Measurements from ENCODE around the gene GPR62. TPM values are rescaled to one million over a fixed set of nuclear protein-coding genes. Genes with fewer than 3 reads are reported as not detected.
A peak's percentile ranks its signal among the peaks of the same experiment; 100 is the strongest.
"Not testable (repeated sequence)": the region's sequence is repeated elsewhere in the genome, so short reads cannot be mapped to it uniquely, and the experiment has no call there.

Gene GPR62
- total RNA-seq, 1 donor from 2014 or later, result not detected

DNA sequence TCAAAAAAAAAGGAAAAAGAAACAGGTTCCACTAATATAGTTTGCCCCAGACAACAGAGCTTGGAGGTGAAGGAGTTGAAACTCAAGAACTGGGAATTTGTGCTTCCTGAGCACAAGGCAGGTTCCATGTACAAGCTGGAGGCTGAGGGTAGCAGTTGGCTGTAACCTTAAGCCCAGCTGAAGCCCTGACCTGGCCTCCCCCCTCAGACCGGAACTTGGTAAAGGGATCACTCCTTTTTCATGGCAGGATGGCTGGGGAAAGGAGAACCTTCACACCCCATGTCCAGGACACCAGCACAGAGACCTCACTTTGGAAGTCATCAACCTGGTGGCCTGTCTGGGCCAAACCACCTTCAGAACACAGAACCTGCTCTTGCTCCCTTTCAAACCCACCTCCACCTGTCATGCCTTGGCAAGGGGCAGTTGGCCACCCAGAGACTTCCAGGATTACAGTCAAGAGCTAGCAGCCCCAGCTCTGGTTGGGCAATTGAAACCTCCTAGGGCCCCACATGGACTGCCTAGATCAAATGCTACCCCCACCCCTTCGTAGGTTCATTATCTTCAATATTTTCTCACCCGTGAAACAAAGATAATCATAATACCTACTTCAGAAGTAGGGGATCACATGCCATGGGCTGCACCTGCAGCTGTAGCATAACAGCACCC is 37.0 kb downstream of the GPR62 start:
- DNase-seq (ENCODE audit: low read depth in 2 of 2), result no peak

DNA sequence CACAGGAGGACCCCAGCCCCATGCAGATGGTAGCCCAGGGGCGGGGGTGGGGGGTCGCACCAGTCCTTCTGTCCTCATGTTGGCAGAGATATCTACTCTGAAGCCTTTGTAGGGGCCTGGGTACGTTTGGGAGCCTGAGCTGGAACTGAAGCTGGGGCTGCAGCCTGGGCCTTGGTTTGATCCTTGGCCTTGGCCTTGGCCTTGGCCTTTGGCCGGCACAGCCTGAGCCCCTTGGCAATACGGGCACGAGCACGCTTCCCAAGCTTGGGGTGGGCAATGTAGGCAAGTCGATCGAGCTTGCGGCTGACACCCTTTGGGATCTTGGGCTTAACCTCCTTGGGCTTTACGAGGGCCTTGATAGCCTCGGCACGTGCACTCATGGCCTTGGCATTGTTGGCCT is 38.5 kb downstream of the GPR62 start:
- not testable (repeated sequence) for DNase-seq (ENCODE audit: low read depth in 2 of 2)

DNA sequence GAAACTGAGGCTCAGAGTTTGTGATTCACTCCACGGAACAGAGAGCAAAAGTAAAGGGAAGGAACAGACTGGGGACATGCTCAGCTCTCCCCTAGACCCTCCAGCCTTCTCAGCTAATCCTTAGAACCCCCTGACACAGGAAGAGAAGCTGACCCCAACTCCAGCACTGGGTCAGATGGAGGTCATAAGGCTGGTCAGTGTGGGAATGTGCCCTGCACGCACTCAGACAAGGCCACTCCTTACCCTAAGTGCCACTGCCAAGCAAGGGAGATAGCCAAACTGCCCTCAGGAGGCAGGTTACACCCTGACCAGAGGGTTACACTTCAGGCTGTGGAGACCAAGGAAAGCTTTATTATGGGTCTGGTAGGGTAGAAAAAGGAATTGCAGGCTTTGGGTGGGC is 39.3 kb downstream of the GPR62 start:
- DNase-seq (ENCODE audit: low read depth in 2 of 2), result no peak

DNA sequence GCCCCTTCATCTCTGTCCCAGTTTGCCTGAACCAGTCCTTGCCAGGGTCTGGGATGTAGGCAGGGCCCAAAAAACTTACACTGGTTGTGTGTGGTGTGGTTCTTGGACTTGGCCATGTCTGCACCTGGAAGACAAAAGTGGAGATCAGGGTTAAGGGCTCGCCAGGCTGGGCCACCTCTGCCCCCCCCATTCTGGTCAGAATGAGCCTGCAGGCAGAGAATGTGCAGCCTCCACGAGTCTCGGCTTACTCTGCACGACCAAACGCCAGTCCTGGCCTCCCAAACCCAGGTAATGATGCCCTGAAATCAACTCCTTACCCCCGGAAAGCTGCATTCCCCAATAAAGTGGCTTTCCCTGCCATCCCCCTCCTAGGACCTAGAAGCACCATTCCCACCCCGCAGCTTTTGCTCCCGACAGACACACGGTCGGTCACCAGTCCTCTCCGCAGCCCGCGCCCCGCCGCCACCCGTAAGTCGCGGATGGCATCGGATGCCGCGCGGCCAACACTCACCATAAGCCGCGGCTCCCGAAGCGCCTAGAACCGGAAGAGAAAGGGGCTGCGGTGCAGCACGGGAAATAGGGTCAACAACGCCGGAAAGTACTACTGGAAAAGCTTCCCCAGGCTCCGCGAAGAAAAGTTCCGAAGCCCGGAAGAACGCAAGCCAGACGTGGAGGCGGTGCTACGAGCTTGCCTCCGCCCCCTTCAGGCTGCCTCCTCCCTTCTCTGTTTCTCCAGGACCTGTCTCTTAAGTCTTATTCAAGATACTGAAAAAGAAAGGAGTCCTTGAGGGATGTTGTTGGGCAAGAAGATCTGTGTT is 40.4 kb downstream of the GPR62 start, which contains the start of gene RPL29:
Gene RPL29, minus strand, starts transcription at position 550 of the 818 bp plus-strand sequence. Its CDS starts 434 bp downstream, at position 116.
- DNase-seq (ENCODE audit: low read depth in 2 of 2), result peak; percentile 93 to 95

DNA sequence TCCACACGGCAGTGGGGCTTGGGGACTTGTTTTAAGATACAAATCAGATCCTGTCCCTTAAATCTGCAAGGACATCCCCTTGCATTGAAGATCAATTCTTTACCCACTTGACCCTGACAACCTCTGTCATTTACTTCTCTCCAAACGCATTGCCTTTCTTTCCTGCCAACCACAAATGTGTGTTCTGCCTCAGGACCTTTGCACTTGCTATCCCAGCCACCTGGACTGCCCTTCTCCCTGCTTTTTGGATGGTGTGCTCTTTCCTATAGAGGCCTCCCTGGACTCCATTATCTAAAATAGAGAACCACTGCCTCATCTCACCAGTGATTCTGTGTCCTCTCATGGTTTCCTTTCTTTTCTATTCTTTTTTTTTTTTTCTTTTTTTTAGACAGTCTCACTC is 42.0 kb downstream of the GPR62 start:
- DNase-seq (ENCODE audit: low read depth in 2 of 2), result no peak

DNA sequence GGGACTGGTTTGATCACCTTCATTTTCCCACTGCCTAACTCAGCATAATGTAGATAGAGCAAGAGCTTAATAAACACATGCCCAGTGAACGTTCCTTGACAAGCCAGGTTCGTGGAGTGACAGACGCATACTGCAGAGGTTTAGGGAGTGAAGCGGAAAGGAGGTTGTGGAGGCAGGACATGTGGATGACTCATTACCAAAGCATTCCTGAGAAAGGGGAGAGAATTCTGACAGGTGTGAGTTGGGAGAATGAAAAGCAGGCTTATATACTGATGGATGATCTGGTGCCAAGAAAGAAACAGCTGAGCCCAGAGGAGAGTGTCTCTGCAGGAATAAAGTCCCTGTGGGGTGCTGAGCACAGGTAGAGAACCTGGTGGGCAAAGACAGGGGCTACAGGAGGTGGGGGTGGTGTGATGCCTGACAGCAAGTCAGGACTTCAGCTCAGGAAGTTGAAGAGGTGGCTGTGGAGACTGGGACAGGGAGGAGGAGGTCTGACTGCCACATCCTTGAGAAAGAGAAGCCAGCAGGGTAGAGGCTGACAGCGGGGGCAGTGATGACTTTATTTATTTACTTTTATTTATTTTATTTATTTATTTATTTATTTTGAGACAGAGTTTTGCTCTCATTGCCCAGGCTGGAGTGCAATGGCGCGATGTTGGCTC is 42.9 kb downstream of the GPR62 start:
- peak in 1 of 2 donors; percentile 33 for DNase-seq (ENCODE audit: low read depth in 2 of 2)

DNA sequence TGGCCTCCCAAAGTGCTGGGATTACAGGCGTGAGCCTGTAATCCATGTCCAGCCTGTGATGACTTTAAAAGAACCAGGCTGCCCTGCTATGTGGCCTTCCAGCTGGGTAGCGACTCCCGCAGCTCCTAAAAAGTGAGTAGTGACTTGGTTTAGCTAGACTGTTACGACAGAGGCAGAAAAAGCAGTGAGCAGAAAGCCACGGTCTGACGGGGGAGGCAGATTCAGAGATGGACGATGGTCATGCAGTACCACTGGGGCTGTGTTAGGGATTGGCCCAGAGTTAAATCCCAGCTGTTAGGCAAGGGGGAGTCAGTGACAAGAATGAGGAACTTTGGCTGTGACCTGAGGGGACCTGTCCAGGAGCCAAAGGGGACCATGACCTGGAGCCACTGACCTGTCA is 43.6 kb downstream of the GPR62 start:
- no peak for DNase-seq (ENCODE audit: low read depth in 2 of 2)

DNA sequence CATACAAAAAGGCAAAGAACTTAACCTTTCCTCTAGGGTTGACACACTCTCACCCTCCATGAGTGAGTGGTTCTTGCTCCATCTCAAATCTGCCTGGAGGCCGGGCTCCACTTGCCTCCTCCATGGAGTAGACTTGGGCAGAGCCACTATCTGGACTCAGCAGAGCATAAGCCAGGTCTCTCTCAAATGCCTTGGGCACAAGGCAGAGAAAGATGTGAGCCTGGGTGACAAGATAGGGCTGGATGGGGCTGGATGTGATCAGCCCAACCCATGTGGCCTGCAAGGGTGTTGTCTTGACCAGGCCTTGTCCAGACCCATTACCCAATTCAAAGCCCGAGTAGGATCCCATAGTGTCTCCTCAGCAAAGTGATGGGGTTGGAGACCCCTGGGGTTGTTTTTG is 44.7 kb downstream of the GPR62 start:
- no peak for DNase-seq (ENCODE audit: low read depth in 2 of 2)

DNA sequence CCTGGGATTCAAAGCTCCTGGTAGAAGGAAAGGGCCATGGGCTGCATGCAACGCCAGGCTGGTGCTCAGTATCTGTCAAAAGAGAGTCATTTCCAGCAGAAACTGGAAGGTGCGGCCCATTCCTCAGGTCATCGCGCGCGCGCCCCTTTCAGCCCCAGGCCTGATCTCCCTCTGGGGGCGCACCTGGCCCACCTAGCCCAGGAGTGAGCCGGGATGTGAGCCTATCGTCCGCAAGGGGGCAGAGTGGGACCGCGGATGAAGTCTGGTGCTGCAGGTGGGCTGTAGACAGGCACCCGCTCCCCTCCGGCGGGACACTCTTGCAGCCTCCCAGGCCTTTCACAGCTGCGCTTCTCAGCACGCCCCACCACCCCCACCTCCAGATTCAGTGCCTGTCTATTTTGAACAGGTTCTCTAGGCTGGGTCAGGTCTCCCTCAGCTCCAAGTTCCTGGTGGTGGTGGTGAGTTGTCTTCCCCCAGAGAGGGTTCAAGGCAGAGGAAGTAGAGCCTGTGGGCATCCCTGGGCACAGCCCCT is 46.3 kb downstream of the GPR62 start:
- DNase-seq (ENCODE audit: low read depth in 2 of 2), result peak; percentile 48 to 75

DNA sequence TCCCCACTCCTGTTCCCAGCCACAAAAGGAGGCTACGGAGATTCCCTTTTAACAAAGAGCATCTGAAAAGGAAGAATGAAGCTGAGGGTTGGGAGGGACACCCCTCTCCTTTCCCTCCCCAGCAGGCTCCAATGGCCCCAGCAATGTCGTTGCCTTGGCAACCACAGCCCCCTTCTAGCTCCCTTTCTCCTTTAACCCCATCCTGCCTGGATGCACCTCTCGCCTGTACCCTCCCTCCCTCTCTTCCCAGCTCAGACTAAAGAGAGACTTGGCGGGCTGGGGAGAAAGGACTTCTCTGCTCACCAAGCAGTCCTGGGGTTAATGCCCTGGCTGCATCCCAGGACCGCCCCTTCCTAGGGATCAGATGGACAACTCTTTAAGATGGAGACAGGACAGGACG is 47.6 kb downstream of the GPR62 start:
- no peak for DNase-seq (ENCODE audit: low read depth in 2 of 2)

DNA sequence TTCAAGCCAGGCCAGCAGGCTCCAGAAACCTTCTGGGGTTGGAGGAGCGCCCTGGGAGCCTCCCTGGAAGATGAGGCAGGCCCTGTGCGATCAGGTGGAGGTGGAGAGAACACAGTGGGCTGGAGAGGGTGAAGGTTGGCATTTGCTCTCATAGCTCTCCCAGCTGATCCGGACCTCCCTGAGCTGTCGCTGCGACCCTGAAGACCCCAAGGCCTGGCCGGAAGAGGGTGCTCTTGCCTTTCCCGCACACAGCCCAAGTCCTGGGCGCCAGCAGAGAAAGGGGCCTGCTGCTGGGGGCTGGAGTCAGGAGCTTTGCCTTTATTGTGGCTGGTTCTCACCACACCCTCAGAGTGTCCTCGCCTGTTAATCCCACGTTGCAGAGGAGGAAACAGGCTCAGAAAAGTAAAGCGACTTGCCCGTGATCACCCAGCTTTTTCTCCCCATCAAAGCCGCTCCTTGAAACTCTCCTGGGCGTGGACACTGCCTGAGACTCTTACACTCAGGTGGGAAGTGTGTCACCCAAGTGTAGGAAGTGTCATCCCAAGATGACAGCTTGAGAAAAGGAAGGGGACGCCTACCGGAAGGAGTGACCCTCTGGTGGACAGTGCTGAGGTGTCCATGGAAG is 49.1 kb downstream of the GPR62 start:
- DNase-seq (ENCODE audit: low read depth in 2 of 2), result peak in 1 of 2 donors; percentile 49

DNA sequence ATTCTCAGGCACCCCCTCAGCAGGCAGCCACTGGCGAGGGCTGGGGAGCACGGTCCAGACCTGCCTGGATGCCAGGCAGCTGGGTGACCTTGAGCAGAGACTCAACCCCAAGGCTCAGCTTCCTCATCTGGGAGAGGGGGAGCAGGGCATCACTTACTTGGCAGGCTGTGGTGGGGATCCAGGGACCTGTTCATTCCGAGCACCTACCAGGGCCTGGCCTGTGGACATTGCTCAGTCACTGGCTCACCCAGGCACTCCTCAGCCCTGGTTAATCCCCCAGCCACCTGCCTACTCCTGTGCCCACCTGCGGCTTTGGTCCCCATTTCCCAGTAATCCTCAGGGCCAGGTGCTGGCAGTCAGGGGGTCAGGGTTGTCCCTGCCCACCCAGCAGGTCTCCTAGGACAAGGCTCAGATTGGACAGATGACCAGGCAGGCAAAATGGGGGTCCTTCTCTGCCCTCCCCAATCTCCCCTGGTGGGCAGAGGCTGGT is 49.8 kb downstream of the GPR62 start:
- DNase-seq (ENCODE audit: low read depth in 2 of 2), result no peak

DNA sequence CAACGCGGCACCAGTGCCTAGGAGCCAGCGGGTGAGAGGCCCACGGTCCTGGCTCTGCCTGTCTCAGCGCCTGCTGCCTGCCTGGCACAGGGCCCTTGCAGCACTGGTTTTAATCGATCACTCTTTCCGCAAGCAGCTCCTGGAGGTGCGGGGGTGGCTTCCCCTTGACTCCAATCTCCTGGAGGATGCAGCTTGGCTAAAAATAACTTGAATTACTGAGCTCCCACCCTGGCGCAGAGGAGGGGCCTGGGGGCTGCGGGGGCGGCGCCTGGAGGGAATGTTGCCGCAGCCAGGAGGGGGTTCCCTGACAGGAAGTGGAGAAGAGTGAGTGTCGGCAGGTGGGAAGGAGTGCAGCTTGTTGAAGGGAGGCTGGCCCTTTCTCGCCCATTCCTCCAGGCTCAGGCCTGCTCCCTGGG is 50.4 kb downstream of the GPR62 start:
- DNase-seq (ENCODE audit: low read depth in 2 of 2), result peak in 1 of 2 donors; percentile 57

DNA sequence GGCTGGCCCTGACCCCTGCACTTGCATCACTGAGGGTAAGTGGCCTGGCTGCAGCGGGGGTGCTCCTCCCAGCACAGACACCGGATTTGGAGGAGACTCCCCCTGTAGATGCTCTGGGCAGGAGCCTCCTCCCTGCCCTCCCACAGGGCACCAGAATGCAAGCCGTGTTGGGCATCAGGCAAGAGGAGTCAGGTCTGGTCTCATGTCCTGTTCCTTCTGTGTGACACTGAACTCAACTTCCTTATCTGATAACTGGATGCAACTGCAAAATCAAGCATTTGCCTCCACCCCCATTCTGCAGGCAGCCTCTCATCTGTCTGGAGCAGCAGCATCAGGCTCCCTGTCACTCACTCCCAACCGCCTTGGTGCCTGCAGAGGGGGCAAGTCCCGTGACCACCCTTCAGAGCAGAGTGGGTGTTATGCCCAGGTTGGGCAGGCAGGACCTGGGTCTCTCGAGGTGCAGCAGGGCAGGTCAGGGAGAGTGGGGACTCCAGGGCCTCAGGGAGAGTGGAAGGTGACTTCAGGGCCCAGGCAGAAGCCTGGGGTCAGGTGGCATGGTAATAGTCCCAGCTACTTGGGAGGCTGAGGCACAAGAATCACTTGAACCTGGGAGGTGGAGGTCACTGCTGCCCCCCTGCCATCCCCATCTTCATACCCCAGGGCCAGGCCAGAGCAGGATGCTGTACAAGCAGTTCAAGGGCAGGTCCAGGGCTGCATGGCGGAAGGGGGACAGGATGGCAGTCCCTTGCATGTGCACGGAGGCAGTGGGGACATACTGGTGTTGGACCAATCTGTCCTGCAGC is 51.0 kb downstream of the GPR62 start:
- DNase-seq (ENCODE audit: low read depth in 2 of 2), result no peak

DNA sequence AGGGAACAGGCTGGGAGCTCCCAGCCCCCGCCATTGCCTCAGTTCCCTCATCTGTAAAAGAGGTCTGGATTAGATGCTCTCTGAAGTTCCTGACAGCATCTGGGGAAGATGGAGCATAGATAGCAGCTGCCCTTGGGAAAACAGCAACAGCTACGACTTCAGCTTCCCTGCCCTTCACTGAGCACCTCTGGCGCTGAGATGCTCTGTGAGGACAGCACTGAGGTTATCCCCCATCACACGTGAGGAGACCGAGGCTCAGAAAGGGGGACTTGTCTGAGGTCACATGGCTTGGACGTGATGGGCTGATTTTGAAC is 51.6 kb downstream of the GPR62 start:
- no peak for DNase-seq (ENCODE audit: low read depth in 2 of 2)

Other genes with a start within 250 kb of the GPR62 start
- gene GRM2, start 248.3 kb upstream of the GPR62 start, total RNA-seq, result under 0.01 TPM in 2 replicates
- gene IQCF6, start 176.1 kb upstream of the GPR62 start, total RNA-seq, result not detected in 2 replicates
- not detected in 2 replicates for gene IQCF2, start 93.8 kb upstream of the GPR62 start, total RNA-seq
- not detected in 2 replicates for gene IQCF5, start 79.8 kb upstream of the GPR62 start, total RNA-seq
- not detected in 2 replicates for gene IQCF1, start 52.0 kb upstream of the GPR62 start, total RNA-seq
- 16.9 and 18.6 TPM in 2 replicates for gene RRP9, start 13.5 kb upstream of the GPR62 start, total RNA-seq
- gene PARP3, start 13.0 kb upstream of the GPR62 start, total RNA-seq, result 5.6 and 6.7 TPM in 2 replicates
- 16.7 and 18.1 TPM in 2 replicates for gene PCBP4, start 12.1 kb downstream of the GPR62 start, total RNA-seq
- 9.5 and 12.8 TPM in 2 replicates for gene ABHD14B, start 18.7 kb downstream of the GPR62 start, total RNA-seq
- 4.2 and 5.3 TPM in 2 replicates for gene ABHD14A, start 19.7 kb downstream of the GPR62 start, total RNA-seq
- 19.4 and 23.5 TPM in 2 replicates for gene ACY1, start 28.2 kb downstream of the GPR62 start, total RNA-seq
- 811 and 952 TPM in 2 replicates for gene RPL29, start 40.5 kb downstream of the GPR62 start, total RNA-seq
- 6.9 and 8.7 TPM in 2 replicates for gene DUSP7, start 101.2 kb downstream of the GPR62 start, total RNA-seq
- gene POC1A, start 199.0 kb downstream of the GPR62 start, total RNA-seq, result 6.4 and 12.5 TPM in 2 replicates
- 43.9 and 46.0 TPM in 2 replicates for gene ALAS1, start 242.8 kb downstream of the GPR62 start, total RNA-seq